Esophagus muscularis mucosa (tissue), 4 donors: ENCODE data around the gene XDH. TPM values are rescaled to one million over a fixed set of nuclear protein-coding genes. Genes with fewer than 3 reads are reported as not detected.
A peak's percentile ranks its signal among the peaks of the same experiment; 100 is the strongest.

Experiments used
- DNase-seq: peaks from one replicate; pipeline ENCODE4 v3.0.0-alpha.2; 2017; ENCODE audit errors: extremely low spot score
- H3K27ac ChIP-seq, 4 donors: fragments of 200-600 bp; sonication (generic); replicated peaks in 1 of 4; 1 replicate in 3 of 4; 2 replicates in 1 of 4; pipeline ENCODE4 v1.5.1; 2016 to 2019; ENCODE audit warnings: mild to moderate bottlenecking in 1 of 4
- H3K27me3 ChIP-seq, 4 donors: fragments of 200-600 bp; sonication (generic); one replicate each; pipeline versions ENCODE4 v1.5.1 to v1.6.0; 2016 to 2019
- H3K36me3 ChIP-seq, 4 donors: fragments of 200-600 bp; sonication (generic); one replicate each; pipeline ENCODE4 v1.5.1; 2016 to 2019
- H3K4me1 ChIP-seq, 4 donors: fragments of 200-600 bp; sonication (generic); one replicate each; pipeline ENCODE4 v1.5.1; 2016 to 2019
- H3K4me3 ChIP-seq, 4 donors: fragments of 200-600 bp; sonication (generic); 1 replicate in 2 of 4; 2 replicates in 2 of 4; pipeline ENCODE4 v1.5.1; 2016 to 2019; ENCODE audit warnings: mild to moderate bottlenecking in 4 of 4, moderate library complexity in 1 of 4
- H3K9me3 ChIP-seq, 4 donors: fragments of 200-600 bp; sonication (generic); 1 replicate in 3 of 4; 2 replicates in 1 of 4; pipeline ENCODE4 v1.5.1; 2016 to 2019
- CTCF ChIP-seq, 3 experiments: fragments of 200-600 bp in 2 of 3; fragments of 450-650 bp in 1 of 3; sonication (generic) in 2 of 3; IDR thresholded peaks; one replicate each; pipeline ENCODE4 v1.5.1; 2017 to 2019; ENCODE audit warnings: antibody characterized with exemption in 3 of 3, mild to moderate bottlenecking in 2 of 3, moderate library complexity in 1 of 3
- EP300 ChIP-seq: sonication (generic); formaldehyde crosslinking; IDR thresholded peaks from one replicate; pipeline ENCODE4 v1.6.1; 2017; ENCODE audit warnings: antibody characterized with exemption
- POLR2A ChIP-seq: fragments of 450-650 bp; IDR thresholded peaks from one replicate; pipeline ENCODE4 v1.6.1; 2017; ENCODE audit warnings: antibody characterized with exemption, moderate library complexity, mild to moderate bottlenecking, low read depth
- POLR2AphosphoS5 ChIP-seq, 2 donors: sonication (generic); formaldehyde crosslinking; IDR thresholded peaks; one replicate each; pipeline ENCODE4 v1.6.1; 2017; ENCODE audit warnings: antibody characterized with exemption in 2 of 2
- WGBS: methylation state at CpG from one replicate; pipeline ENCODE4 v1.1.5; 2018; 5-methylcytosine and 5-hydroxymethylcytosine counted together
- intact Hi-C: fragments of 100-400 bp; cut with DNase I; formaldehyde crosslinking; loops from one replicate; pipeline ENCODE4 v1.15.1; 2023
- total RNA-seq, 4 donors: library from RNA; depleted of rRNA; stranded (reverse); fragments of >200 nt; gene quantifications; one replicate each; pipeline versions ENCODE4 v1.1.0 to v1.2.1, GENCODE V29; 2016

XDH gene
- total RNA-seq, 4 donors from 2014 or later: 0.17 TPM; not detected in 3

GRCh38 chr2:31344447-31344846, 70.1 kb downstream of the XDH start:
- peaks cover 0 to 3% (median 0%) of the 10 kb centered on the region in 4 donors for H3K27me3 ChIP-seq
- intact Hi-C loops: no loop called here
- H3K4me1 ChIP-seq: no peaks in the 10 kb centered on the region
- H3K9me3 ChIP-seq: no peaks in the 10 kb centered on the region
- no peaks in the 10 kb centered on the region for H3K36me3 ChIP-seq
- TF ChIP-seq POLR2A: no peak
- no peak for TF ChIP-seq EP300
- TF ChIP-seq CTCF (IDR thresholded peaks at IDR 0.05): no peak
- TF ChIP-seq POLR2AphosphoS5 (IDR thresholded peaks at IDR 0.05): no peak
- DNase-seq: peak; percentile 86
- no peak overlapping the region for H3K27ac ChIP-seq
- no peak overlapping the region for H3K4me3 ChIP-seq
- 86% methylated on average over 4 of the region's 4 CpGs for WGBS

- DNase-seq: peak; percentile 91
- TF ChIP-seq POLR2AphosphoS5 (IDR thresholded peaks at IDR 0.05) (no peak), CTCF (IDR thresholded peaks at IDR 0.05) (no peak), EP300 (no peak), POLR2A (no peak)
- no peaks in the 10 kb centered on the region for H3K9me3 ChIP-seq
- intact Hi-C loops: no loop called here
- H3K27me3 ChIP-seq: peaks cover 0 to 3% (median 0%) of the 10 kb centered on the region in 4 donors
- H3K36me3 ChIP-seq: no peaks in the 10 kb centered on the region
- WGBS: 87% methylated on average over 6 of the region's 6 CpGs
- no peak overlapping the region for H3K27ac ChIP-seq
- H3K4me1 ChIP-seq: no peaks in the 10 kb centered on the region
- no peak overlapping the region for H3K4me3 ChIP-seq
Measured at GRCh38 chr2:31341351-31341750, 73.2 kb downstream of the XDH start.

GRCh38 chr2:31339696-31340095, 74.8 kb downstream of the XDH start:
- 93% methylated on average over 9 of the region's 9 CpGs for WGBS

GRCh38 chr2:31337860-31338259, 76.7 kb downstream of the XDH start:
- no peak for TF ChIP-seq CTCF (IDR thresholded peaks at IDR 0.05)
- TF ChIP-seq POLR2AphosphoS5 (IDR thresholded peaks at IDR 0.05): no peak
- no peak for TF ChIP-seq EP300
- TF ChIP-seq POLR2A: no peak
- intact Hi-C loops: loop anchor here (10.0 kb wide), 2 partner anchors 163 to 1133 kb away; no protein-coding TSS in a partner anchor

More at GRCh38 chr2:31339696-31340095, 74.8 kb downstream of the XDH start:
- TF ChIP-seq POLR2A: no peak
- TF ChIP-seq CTCF (IDR thresholded peaks at IDR 0.05): no peak
- no peak overlapping the region for H3K4me3 ChIP-seq
- no peaks in the 10 kb centered on the region for H3K9me3 ChIP-seq
- no peaks in the 10 kb centered on the region for H3K4me1 ChIP-seq
- peak; percentile 82 for DNase-seq
- intact Hi-C loops: loop anchor here (10.0 kb wide), 2 partner anchors 165 to 1135 kb away; no protein-coding TSS in a partner anchor
- H3K27ac ChIP-seq: no peak overlapping the region
- peaks cover 0 to 3% (median 0%) of the 10 kb centered on the region in 4 donors for H3K27me3 ChIP-seq
- no peaks in the 10 kb centered on the region for H3K36me3 ChIP-seq

GRCh38 chr2:31337197-31337596, 77.3 kb downstream of the XDH start:
- 86% methylated on average over 3 of the region's 3 CpGs for WGBS
- Histone ChIP-seq H3K27me3 (peaks cover 0 to 7% (median 0%) of the 10 kb centered on the region in 4 donors), H3K27ac (no peak overlapping the region), H3K36me3 (no peaks in the 10 kb centered on the region), H3K4me1 (no peaks in the 10 kb centered on the region), H3K4me3 (no peak overlapping the region), H3K9me3 (no peaks in the 10 kb centered on the region)
- no peak for TF ChIP-seq EP300
- TF ChIP-seq POLR2AphosphoS5 (IDR thresholded peaks at IDR 0.05): no peak
- TF ChIP-seq CTCF (IDR thresholded peaks at IDR 0.05): no peak
- TF ChIP-seq POLR2A: no peak
- DNase-seq: peak; percentile 86
- intact Hi-C loops: loop anchor here (10.0 kb wide), 2 partner anchors 162 to 1132 kb away; no protein-coding TSS in a partner anchor

More at GRCh38 chr2:31337860-31338259, 76.7 kb downstream of the XDH start:
- Histone ChIP-seq H3K36me3 (no peaks in the 10 kb centered on the region), H3K27me3 (peaks cover 0 to 6% (median 0%) of the 10 kb centered on the region in 4 donors), H3K27ac (no peak overlapping the region), H3K9me3 (no peaks in the 10 kb centered on the region), H3K4me3 (no peak overlapping the region), H3K4me1 (no peaks in the 10 kb centered on the region)
- 89% methylated on average over 6 of the region's 6 CpGs for WGBS
- DNase-seq: no peak
